GM19238 (cell line): ENCODE data around the gene POLR3G.

ENCODE experiments used
- DNase-seq: peaks from one replicate; pipeline ENCODE4 v3.0.0; 2011; ENCODE audit warnings: low spot score; ENCODE audit not compliant: insufficient read length

POLR3G gene

GRCh38 chr5:90474235-90475107, at the start of gene POLR3G, which contains the start of gene MBLAC2:
Gene POLR3G, plus strand, starts transcription at chr5:90474864. Its CDS starts 10,704 bp downstream, at chr5:90485568.
Gene MBLAC2, minus strand, starts transcription at chr5:90474771. Its CDS starts 479 bp downstream, at chr5:90474292.
- peak; percentile 77 for DNase-seq

GRCh38 chr5:90434116-90434714, 40.4 kb upstream of the POLR3G start:
- no peak for DNase-seq

- DNase-seq, result no peak
Observed at GRCh38 chr5:90437663-90438062, 37.0 kb upstream of the POLR3G start.

GRCh38 chr5:90438100-90438499, 36.6 kb upstream of the POLR3G start:
- DNase-seq, result no peak

GRCh38 chr5:90440644-90441043, 34.0 kb upstream of the POLR3G start:
- DNase-seq, result no peak

GRCh38 chr5:90446961-90447360, 27.7 kb upstream of the POLR3G start:
- DNase-seq, result no peak

- DNase-seq, result no peak
Observed at GRCh38 chr5:90461288-90461687, 13.4 kb upstream of the POLR3G start.

GRCh38 chr5:90472783-90473395, 1.8 kb upstream of the POLR3G start:
- no peak for DNase-seq

GRCh38 chr5:90473396-90474234, 1.0 kb upstream of the POLR3G start:
- DNase-seq, result no peak

GRCh38 chr5:90475436-90475980, 844 bp downstream of the POLR3G start:
- DNase-seq, result no peak

- no peak for DNase-seq
Observed at GRCh38 chr5:90476391-90476790, 1.7 kb downstream of the POLR3G start.

GRCh38 chr5:90477073-90477472, 2.4 kb downstream of the POLR3G start:
- no peak for DNase-seq

GRCh38 chr5:90477621-90478215, 3.1 kb downstream of the POLR3G start:
- no peak for DNase-seq

GRCh38 chr5:90479611-90480385, 5.1 kb downstream of the POLR3G start:
- DNase-seq, result no peak

- no peak for DNase-seq
Observed at GRCh38 chr5:90480699-90481098, 6.0 kb downstream of the POLR3G start.

- DNase-seq, result no peak
Observed at GRCh38 chr5:90483206-90483605, 8.5 kb downstream of the POLR3G start.

- no peak for DNase-seq
Observed at GRCh38 chr5:90484540-90484939, 9.9 kb downstream of the POLR3G start.

- DNase-seq, result no peak
Observed at GRCh38 chr5:90488791-90489190, 14.1 kb downstream of the POLR3G start.

- DNase-seq, result no peak
Observed at GRCh38 chr5:90494043-90494442, 19.4 kb downstream of the POLR3G start.

- no peak for DNase-seq
Observed at GRCh38 chr5:90495146-90495545, 20.5 kb downstream of the POLR3G start.
